GM12873 (cell line): Measurements from ENCODE around the gene MAP3K6.
A peak's percentile ranks its signal among the peaks of the same experiment; 100 is the strongest.

Experiments used
- CTCF ChIP-seq: IDR thresholded peaks from 2 replicates; pipeline ENCODE4 v1.5.1; 2012; ENCODE audit warnings: low read depth, mild to moderate bottlenecking, moderate library complexity, low read length, control low read depth; ENCODE audit not compliant: insufficient read depth; ENCODE audit errors: missing control alignments

MAP3K6 gene

DNA sequence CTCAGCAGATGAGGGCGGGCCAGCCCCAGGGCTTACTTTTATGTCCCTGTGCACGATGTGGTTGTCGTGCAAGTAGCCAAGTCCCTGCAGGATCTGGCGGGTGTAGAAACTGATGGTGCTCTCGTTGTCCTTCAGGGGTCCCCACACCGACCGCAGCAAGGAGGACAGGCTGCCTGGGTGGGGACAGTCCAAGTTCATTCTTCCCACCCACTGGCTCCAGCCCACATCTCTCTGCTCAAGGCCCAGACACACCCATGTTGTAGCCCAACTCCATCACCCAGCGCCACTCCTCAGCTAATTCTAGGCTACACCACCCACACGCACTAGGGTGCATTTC, 7.0 kb downstream of the MAP3K6 start:
- no peak for TF ChIP-seq CTCF

GRCh38 chr1:27358928-27359313, 7.8 kb downstream of the MAP3K6 start:
- no peak for TF ChIP-seq CTCF

GRCh38 chr1:27358038-27358927, 8.5 kb downstream of the MAP3K6 start:
- no peak for TF ChIP-seq CTCF

- TF ChIP-seq CTCF, result peak; percentile 97
Measured at GRCh38 chr1:27357281-27358037, 9.3 kb downstream of the MAP3K6 start.

DNA sequence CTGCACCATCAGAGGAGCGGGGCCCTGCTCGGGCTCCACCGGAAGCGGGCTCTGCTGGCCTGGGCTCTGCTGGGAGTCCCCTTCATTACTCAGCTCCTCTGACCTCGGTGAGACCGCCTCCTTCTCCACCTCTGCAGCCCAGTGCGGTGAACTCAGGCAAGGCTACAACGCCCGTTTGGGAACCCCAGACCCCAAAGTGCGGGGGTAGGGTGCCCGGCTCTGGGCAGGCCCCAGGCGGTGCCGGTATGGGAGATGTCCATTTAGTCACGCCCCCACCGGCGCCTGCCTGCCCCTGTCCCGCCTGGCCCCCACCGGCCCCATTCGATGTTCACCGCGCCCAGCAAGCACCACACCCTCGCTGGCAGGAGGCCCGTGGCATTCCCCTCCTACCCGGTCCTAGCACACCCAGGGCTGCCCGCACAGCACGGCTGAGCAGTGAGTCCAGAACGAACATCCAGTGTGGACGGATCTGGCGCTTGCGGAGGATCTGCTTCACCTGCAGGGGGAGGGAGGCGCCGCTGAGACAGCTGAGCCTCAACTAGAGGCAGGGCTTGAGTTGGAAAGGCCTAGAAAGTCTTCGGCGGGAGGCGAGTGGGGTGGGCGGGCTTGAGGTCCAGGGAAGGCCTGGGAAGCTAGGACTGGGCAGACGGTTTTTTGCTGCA, 10.0 kb downstream of the MAP3K6 start:
- TF ChIP-seq CTCF, result no peak

DNA sequence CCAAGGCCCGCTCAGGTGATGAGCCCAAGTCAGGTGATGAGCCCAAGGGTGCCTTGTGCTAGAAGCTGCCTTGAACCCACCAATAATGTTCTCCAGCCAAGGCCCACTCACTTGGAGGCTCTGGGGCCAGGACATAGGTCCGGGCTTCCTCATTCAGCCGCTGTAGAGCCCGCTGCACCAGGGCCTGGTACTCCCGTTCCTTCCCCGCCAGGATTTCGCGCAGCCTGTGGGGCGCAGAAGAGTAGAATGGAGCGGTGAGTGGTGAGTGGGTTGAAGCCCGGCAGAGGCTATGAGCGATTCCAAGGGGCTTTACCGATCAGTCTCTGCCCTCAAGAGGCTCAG, 10.5 kb downstream of the MAP3K6 start:
- no peak for TF ChIP-seq CTCF

DNA sequence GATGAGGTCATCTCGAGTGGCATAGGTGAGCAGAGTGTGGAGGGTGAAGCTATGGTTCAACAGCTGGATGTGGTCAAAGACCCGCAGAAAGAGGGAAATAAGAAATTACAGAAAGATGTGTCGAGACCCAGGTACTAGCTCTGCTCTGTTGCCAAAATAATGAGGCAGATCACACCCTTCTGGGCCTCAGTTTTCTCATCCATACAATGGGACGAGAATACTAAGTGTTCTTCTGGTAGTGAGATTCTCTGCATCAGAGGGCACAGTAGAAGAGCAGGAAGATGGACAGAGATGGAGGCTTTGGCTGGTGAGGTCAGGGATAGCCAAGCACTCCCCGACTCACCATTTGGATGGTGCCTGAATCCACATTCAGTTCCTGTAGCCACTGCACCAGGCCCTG, 11.1 kb downstream of the MAP3K6 start:
- no peak for TF ChIP-seq CTCF
